ENCODE data around the gene XIRP2. TPM values are rescaled to one million over a fixed set of nuclear protein-coding genes. Genes with fewer than 3 reads are reported as not detected.

XIRP2 gene
- total and polyA plus RNA-seq, 10 of the 15 experiments (the other 5 are each of a cell fraction or from before 2014, with no cell fraction given) = 0.03 TPM; not detected in 9

- TF ChIP-seq NFYB (IDR thresholded peaks at IDR 0.05; ENCODE audit: insufficient read depth, low read depth, low read length) (no peak), IKZF1 (conservative IDR thresholded peaks at IDR 0.05) (no peak), SIX5 (IDR thresholded peaks at IDR 0.05; ENCODE audit: low read depth, low read length, severe bottlenecking) (no peak)
Measured at GRCh38 chr2:166881177-166881576, 7.1 kb upstream of the XIRP2 start (continued).

GRCh38 chr2:166882851-166883250, 5.4 kb upstream of the XIRP2 start:
- FAIRE-seq = no peak
- H4K20me1 ChIP-seq (ENCODE audit: control insufficient read depth, insufficient read depth) = no peaks in the 10 kb centered on the region
- H3K27me3 ChIP-seq (replicated peaks in 1 of 2; ENCODE audit: control insufficient read depth in 2 of 2, insufficient read depth in 2 of 2, low read length in 1 of 2) = no peaks in the 10 kb centered on the region
- ATAC-seq = no peak
- no TSS peak for BruUV-seq (replicated peaks)
- no peak overlapping the region for H3K4me3 ChIP-seq
- ChIA-PET SMC1A (ENCODE audit: uncharacterized antibody, unreplicated experiment) (no interaction called here), POLR2A (no interaction called here), CTCF (no interaction called here), RAD21 (ENCODE audit: unreplicated experiment) (no interaction called here)
- no peaks in the 10 kb centered on the region for H3K79me2 ChIP-seq (ENCODE audit: control insufficient read depth, insufficient read depth, low read length)
- no peak overlapping the region for H3K9ac ChIP-seq (ENCODE audit: control insufficient read depth, insufficient read depth, low read length)
- H3K4me1 ChIP-seq (ENCODE audit: control insufficient read depth, insufficient read depth, low read length) = no peaks in the 10 kb centered on the region
- no peak overlapping the region for H3K4me2 ChIP-seq (ENCODE audit: control insufficient read depth, insufficient read depth)
- H3K9me3 ChIP-seq (replicated peaks; ENCODE audit: control insufficient read depth, insufficient read depth, low read length) = no peaks in the 10 kb centered on the region
- H3K36me3 ChIP-seq (ENCODE audit: control insufficient read depth in 2 of 2, insufficient read depth in 2 of 2, low read length in 1 of 2) = no peaks in the 10 kb centered on the region
- in situ Hi-C loops (cut with MboI) (no loop called here), intact Hi-C loops (cut with micrococcal nuclease; ENCODE audit: unreplicated experiment) (no loop called here)
- no peak overlapping the region for H3K27ac ChIP-seq (ENCODE audit: control insufficient read depth, insufficient read depth)
- WGBS (ENCODE audit: insufficient coverage, insufficient replicate concordance, low lambda C conversion rate, missing lambda C conversion rate) = 2% methylated on average over 3 of the region's 3 CpGs
- DNase-seq (ENCODE audit: low read depth, low spot score) = no peak
- H2AFZ ChIP-seq (ENCODE audit: control insufficient read depth, low read depth, low read length) = no peak overlapping the region
- TF ChIP-seq HDGF (IDR thresholded peaks at IDR 0.05) = no peak
- TF ChIP-seq KLF5 (IDR thresholded peaks at IDR 0.05; ENCODE audit: partially characterized antibody) = no peak
- TF ChIP-seq FOS (IDR thresholded peaks at IDR 0.05; ENCODE audit: borderline replicate concordance, extremely low read depth, insufficient read length) = no peak
- TF ChIP-seq NFYA (IDR thresholded peaks at IDR 0.05; ENCODE audit: borderline replicate concordance, low read depth, low read length) = no peak
- TF ChIP-seq, protein P1, sequence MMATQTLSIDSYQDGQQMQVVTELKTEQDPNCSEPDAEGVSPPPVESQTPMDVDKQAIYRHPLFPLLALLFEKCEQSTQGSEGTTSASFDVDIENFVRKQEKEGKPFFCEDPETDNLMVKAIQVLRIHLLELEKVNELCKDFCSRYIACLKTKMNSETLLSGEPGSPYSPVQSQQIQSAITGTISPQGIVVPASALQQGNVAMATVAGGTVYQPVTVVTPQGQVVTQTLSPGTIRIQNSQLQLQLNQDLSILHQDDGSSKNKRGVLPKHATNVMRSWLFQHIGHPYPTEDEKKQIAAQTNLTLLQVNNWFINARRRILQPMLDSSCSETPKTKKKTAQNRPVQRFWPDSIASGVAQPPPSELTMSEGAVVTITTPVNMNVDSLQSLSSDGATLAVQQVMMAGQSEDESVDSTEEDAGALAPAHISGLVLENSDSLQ (IDR thresholded peaks at IDR 0.05) = no peak
- TF ChIP-seq SMAD5 (IDR thresholded peaks at IDR 0.05; ENCODE audit: low read depth) = no peak
- no peak for TF ChIP-seq ZNF24 (IDR thresholded peaks at IDR 0.05)
- no peak for TF ChIP-seq STAT3 (IDR thresholded peaks at IDR 0.05; ENCODE audit: low read depth, low read length)
- no peak for TF ChIP-seq TCF3 (IDR thresholded peaks at IDR 0.05; ENCODE audit: borderline replicate concordance, insufficient read depth, low read depth, low read length)
- TF ChIP-seq, protein P2, sequence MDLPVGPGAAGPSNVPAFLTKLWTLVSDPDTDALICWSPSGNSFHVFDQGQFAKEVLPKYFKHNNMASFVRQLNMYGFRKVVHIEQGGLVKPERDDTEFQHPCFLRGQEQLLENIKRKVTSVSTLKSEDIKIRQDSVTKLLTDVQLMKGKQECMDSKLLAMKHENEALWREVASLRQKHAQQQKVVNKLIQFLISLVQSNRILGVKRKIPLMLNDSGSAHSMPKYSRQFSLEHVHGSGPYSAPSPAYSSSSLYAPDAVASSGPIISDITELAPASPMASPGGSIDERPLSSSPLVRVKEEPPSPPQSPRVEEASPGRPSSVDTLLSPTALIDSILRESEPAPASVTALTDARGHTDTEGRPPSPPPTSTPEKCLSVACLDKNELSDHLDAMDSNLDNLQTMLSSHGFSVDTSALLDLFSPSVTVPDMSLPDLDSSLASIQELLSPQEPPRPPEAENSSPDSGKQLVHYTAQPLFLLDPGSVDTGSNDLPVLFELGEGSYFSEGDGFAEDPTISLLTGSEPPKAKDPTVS (IDR thresholded peaks at IDR 0.05; ENCODE audit: low read depth, low read length) = no peak
- TF ChIP-seq RCOR1 (conservative IDR thresholded peaks at IDR 0.05; ENCODE audit: low read depth, low read length) = no peak
- TF ChIP-seq, protein P3, sequence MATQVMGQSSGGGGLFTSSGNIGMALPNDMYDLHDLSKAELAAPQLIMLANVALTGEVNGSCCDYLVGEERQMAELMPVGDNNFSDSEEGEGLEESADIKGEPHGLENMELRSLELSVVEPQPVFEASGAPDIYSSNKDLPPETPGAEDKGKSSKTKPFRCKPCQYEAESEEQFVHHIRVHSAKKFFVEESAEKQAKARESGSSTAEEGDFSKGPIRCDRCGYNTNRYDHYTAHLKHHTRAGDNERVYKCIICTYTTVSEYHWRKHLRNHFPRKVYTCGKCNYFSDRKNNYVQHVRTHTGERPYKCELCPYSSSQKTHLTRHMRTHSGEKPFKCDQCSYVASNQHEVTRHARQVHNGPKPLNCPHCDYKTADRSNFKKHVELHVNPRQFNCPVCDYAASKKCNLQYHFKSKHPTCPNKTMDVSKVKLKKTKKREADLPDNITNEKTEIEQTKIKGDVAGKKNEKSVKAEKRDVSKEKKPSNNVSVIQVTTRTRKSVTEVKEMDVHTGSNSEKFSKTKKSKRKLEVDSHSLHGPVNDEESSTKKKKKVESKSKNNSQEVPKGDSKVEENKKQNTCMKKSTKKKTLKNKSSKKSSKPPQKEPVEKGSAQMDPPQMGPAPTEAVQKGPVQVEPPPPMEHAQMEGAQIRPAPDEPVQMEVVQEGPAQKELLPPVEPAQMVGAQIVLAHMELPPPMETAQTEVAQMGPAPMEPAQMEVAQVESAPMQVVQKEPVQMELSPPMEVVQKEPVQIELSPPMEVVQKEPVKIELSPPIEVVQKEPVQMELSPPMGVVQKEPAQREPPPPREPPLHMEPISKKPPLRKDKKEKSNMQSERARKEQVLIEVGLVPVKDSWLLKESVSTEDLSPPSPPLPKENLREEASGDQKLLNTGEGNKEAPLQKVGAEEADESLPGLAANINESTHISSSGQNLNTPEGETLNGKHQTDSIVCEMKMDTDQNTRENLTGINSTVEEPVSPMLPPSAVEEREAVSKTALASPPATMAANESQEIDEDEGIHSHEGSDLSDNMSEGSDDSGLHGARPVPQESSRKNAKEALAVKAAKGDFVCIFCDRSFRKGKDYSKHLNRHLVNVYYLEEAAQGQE (IDR thresholded peaks at IDR 0.05; ENCODE audit: low read depth, low read length) = no peak
- no peak for TF ChIP-seq SREBF2 (IDR thresholded peaks at IDR 0.05; ENCODE audit: low read length)
- TF ChIP-seq TCF7 (IDR thresholded peaks at IDR 0.05; ENCODE audit: borderline replicate concordance) = no peak
- TF ChIP-seq MYC (IDR thresholded peaks at IDR 0.05; ENCODE audit: insufficient read depth, insufficient read length, insufficient replicate concordance, low read length, severe bottlenecking) = no peak
- TF ChIP-seq ZNF207 (IDR thresholded peaks at IDR 0.05; ENCODE audit: borderline replicate concordance) = no peak
- no peak for TF ChIP-seq ZNF384 (IDR thresholded peaks at IDR 0.05; ENCODE audit: borderline replicate concordance, low read depth, low read length)
